SU-DHL-6 (cell line): Measurements from ENCODE around the gene FEM1B.

Source experiments
- EZH2phosphoT487 ChIP-seq: fragments of 200-600 bp; sonication (generic), shearing (Covaris generic); conservative IDR thresholded peaks from 2 replicates; pipeline ENCODE4 v1.6.1; 2018; ENCODE audit warnings: mild to moderate bottlenecking, antibody characterized with exemption, low read length, moderate library complexity, mixed read lengths
- TF ChIP-seq, protein P1 (sequence below): fragments of 200-600 bp; sonication (generic); IDR thresholded peaks from one replicate; pipeline ENCODE4 v1.5.1; 2017; ENCODE audit warnings: antibody characterized with exemption, mild to moderate bottlenecking, low read length, moderate library complexity; ENCODE audit not compliant: insufficient read depth, poor library complexity, severe bottlenecking

DNA sequence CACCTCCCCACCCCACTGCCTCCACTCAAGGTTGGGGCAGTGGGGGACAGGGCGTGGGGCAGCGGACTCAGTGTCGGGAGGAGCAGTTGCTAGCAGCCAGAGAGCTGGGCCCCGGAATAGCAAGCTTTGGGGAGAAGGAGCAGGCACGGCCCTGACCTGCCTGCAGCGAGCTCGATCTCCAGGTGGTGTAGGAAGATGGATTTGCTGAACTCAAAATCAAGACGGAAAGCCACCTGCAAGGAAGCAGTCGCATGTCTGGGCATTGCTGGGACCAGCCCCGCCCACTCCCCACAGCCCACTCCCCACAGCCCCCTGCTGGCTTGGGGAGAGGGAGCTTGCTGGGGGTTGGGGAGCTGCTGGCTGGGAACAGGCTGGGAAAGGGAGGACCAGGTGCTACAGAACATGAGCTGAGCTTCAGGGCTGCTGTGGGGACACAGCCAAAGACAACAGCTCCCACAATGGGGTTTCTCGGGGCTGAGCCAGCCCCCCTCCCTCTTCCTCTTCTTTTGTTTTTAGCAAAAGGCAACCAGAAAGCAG lies 38.0 kb downstream of the FEM1B start:
- TF ChIP-seq, protein P1, sequence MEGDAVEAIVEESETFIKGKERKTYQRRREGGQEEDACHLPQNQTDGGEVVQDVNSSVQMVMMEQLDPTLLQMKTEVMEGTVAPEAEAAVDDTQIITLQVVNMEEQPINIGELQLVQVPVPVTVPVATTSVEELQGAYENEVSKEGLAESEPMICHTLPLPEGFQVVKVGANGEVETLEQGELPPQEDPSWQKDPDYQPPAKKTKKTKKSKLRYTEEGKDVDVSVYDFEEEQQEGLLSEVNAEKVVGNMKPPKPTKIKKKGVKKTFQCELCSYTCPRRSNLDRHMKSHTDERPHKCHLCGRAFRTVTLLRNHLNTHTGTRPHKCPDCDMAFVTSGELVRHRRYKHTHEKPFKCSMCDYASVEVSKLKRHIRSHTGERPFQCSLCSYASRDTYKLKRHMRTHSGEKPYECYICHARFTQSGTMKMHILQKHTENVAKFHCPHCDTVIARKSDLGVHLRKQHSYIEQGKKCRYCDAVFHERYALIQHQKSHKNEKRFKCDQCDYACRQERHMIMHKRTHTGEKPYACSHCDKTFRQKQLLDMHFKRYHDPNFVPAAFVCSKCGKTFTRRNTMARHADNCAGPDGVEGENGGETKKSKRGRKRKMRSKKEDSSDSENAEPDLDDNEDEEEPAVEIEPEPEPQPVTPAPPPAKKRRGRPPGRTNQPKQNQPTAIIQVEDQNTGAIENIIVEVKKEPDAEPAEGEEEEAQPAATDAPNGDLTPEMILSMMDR, result no peak
- TF ChIP-seq EZH2phosphoT487, result no peak
